GM18867 (cell line): ENCODE results near the gene SLC39A1.

ENCODE experiments used
- ATAC-seq: cut with Tn5 transposase; IDR thresholded peaks from one replicate; pipeline ENCODE4 v1.9.1; 2021; ENCODE audit warnings: mild to moderate bottlenecking, moderate library complexity; ENCODE audit not compliant: unreplicated experiment

The SLC39A1 gene

GRCh38 chr1:153953859-153954365, 9.4 kb downstream of the SLC39A1 start:
- ATAC-seq = no peak

GRCh38 chr1:153951801-153952200, 11.5 kb downstream of the SLC39A1 start:
- ATAC-seq = no peak

- ATAC-seq = no peak
Measured at GRCh38 chr1:153951183-153951582, 12.2 kb downstream of the SLC39A1 start.

- ATAC-seq = peak; percentile 65
Measured at GRCh38 chr1:153946622-153947241, 16.6 kb downstream of the SLC39A1 start, which contains the start of gene DENND4B. Gene DENND4B, minus strand, starts transcription at chr1:153946718. Its CDS starts 2,344 bp downstream, at chr1:153944374.

GRCh38 chr1:153945795-153946621, 17.3 kb downstream of the SLC39A1 start:
- ATAC-seq = peak; percentile 70

GRCh38 chr1:153945131-153945794, 18.1 kb downstream of the SLC39A1 start:
- ATAC-seq = peak; percentile 29

GRCh38 chr1:153944827-153945117, 18.6 kb downstream of the SLC39A1 start:
- ATAC-seq = no peak

GRCh38 chr1:153944005-153944826, 19.1 kb downstream of the SLC39A1 start:
- ATAC-seq = no peak

- ATAC-seq = no peak
Measured at GRCh38 chr1:153942766-153943549, 20.4 kb downstream of the SLC39A1 start.

GRCh38 chr1:153941826-153942725, 21.3 kb downstream of the SLC39A1 start:
- no peak for ATAC-seq

- no peak for ATAC-seq
Measured at GRCh38 chr1:153940756-153941155, 22.6 kb downstream of the SLC39A1 start.

- ATAC-seq = no peak
Measured at GRCh38 chr1:153939476-153939875, 23.9 kb downstream of the SLC39A1 start.

- ATAC-seq = no peak
Measured at GRCh38 chr1:153938996-153939395, 24.3 kb downstream of the SLC39A1 start.

- no peak for ATAC-seq
Measured at GRCh38 chr1:153937331-153937730, 26.0 kb downstream of the SLC39A1 start.

GRCh38 chr1:153936011-153936802, 27.1 kb downstream of the SLC39A1 start:
- no peak for ATAC-seq

GRCh38 chr1:153934746-153935145, 28.6 kb downstream of the SLC39A1 start:
- no peak for ATAC-seq

- no peak for ATAC-seq
Measured at GRCh38 chr1:153933955-153934354, 29.4 kb downstream of the SLC39A1 start.

- no peak for ATAC-seq
Measured at GRCh38 chr1:153933430-153933829, 29.9 kb downstream of the SLC39A1 start.
